ENCODE results near the gene PPP2R2C.

Gene PPP2R2C

DNA sequence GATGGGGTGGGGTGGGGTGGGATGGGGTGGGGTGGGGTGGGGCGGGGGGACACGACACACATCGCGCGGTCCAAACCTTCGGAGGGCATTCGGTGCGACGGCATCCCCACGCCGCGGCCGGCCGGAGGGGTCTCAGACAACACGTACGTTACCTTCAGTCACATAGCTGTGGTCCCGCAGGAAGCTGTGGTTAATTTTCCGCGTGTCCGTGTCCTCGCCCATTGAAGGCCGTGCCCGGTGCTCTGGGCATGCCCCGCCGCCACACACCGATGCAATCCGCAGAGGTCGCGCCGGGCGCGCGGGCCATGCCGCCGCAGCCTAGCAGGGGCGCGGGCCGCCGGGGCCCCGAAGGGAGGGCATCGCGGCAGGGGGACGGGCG is 417 bp downstream of the PPP2R2C start:
- peaks cover 40% of the 10 kb centered on the region for H3K27me3 ChIP-seq (ENCODE audit: insufficient read depth, poor library complexity, severe bottlenecking)

DNA sequence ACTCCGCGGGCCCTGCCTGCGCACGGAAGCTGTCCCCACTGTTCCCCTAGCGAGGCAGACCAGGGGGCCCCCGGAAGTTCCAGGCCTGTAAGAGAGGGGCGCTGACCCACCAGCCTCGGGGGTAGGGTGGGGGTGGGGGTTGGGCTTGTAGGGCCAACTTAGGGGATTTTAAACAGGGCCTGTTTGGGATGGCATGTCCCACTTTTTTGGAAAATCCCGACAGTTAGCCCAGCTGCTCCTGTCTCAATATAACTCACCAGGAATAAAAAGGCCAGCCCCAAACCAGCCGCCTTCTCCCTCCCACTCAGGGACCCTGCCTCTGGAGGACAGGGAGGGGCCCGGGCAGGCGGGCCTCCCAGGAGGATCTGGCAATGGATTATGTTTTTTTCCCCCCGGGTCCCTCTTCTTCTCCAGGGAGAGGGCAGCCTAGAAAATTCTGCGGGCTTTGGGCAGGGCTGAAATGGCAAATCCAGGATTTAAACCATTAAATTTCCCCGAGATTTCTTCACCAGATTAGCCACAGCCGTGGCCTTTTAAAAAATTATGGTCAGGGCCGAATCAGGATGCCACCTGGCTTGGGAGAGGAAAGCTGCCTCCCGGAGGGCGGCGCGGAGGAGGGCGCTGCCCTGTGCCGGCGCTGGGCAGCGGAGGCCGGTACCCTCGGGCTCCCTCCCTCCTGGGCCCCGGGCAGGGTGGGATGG is 957 bp downstream of the PPP2R2C start:
- H3K27me3 ChIP-seq (ENCODE audit: insufficient read depth, poor library complexity, severe bottlenecking): peaks cover 40% of the 10 kb centered on the region
- H3K4me3 ChIP-seq (replicated peaks; ENCODE audit: insufficient read depth, low read length): no peak overlapping the region
- no peak for DNase-seq (ENCODE audit: low read depth in 1 of 2, low spot score in 1 of 2)
- H3K27ac ChIP-seq (replicated peaks): no peak overlapping the region
- TF ChIP-seq GABPA (IDR thresholded peaks at IDR 0.05; ENCODE audit: low read depth) (no peak), POLR2AphosphoS5 (IDR thresholded peaks at IDR 0.05; ENCODE audit: low read depth) (no peak), SPI1 (IDR thresholded peaks at IDR 0.05; ENCODE audit: borderline replicate concordance, low read depth) (no peak)
- TF ChIP-seq, protein P1, sequence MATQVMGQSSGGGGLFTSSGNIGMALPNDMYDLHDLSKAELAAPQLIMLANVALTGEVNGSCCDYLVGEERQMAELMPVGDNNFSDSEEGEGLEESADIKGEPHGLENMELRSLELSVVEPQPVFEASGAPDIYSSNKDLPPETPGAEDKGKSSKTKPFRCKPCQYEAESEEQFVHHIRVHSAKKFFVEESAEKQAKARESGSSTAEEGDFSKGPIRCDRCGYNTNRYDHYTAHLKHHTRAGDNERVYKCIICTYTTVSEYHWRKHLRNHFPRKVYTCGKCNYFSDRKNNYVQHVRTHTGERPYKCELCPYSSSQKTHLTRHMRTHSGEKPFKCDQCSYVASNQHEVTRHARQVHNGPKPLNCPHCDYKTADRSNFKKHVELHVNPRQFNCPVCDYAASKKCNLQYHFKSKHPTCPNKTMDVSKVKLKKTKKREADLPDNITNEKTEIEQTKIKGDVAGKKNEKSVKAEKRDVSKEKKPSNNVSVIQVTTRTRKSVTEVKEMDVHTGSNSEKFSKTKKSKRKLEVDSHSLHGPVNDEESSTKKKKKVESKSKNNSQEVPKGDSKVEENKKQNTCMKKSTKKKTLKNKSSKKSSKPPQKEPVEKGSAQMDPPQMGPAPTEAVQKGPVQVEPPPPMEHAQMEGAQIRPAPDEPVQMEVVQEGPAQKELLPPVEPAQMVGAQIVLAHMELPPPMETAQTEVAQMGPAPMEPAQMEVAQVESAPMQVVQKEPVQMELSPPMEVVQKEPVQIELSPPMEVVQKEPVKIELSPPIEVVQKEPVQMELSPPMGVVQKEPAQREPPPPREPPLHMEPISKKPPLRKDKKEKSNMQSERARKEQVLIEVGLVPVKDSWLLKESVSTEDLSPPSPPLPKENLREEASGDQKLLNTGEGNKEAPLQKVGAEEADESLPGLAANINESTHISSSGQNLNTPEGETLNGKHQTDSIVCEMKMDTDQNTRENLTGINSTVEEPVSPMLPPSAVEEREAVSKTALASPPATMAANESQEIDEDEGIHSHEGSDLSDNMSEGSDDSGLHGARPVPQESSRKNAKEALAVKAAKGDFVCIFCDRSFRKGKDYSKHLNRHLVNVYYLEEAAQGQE (IDR thresholded peaks at IDR 0.05; ENCODE audit: insufficient replicate concordance, low read depth): no peak
- TF ChIP-seq, protein P2, sequence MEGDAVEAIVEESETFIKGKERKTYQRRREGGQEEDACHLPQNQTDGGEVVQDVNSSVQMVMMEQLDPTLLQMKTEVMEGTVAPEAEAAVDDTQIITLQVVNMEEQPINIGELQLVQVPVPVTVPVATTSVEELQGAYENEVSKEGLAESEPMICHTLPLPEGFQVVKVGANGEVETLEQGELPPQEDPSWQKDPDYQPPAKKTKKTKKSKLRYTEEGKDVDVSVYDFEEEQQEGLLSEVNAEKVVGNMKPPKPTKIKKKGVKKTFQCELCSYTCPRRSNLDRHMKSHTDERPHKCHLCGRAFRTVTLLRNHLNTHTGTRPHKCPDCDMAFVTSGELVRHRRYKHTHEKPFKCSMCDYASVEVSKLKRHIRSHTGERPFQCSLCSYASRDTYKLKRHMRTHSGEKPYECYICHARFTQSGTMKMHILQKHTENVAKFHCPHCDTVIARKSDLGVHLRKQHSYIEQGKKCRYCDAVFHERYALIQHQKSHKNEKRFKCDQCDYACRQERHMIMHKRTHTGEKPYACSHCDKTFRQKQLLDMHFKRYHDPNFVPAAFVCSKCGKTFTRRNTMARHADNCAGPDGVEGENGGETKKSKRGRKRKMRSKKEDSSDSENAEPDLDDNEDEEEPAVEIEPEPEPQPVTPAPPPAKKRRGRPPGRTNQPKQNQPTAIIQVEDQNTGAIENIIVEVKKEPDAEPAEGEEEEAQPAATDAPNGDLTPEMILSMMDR (IDR thresholded peaks at IDR 0.05; ENCODE audit: insufficient read depth, low read length): no peak

More for the DNA sequence above, 417 bp downstream of the PPP2R2C start:
- TF ChIP-seq POLR2AphosphoS5 (IDR thresholded peaks at IDR 0.05; ENCODE audit: low read depth) (no peak), GABPA (IDR thresholded peaks at IDR 0.05; ENCODE audit: low read depth) (no peak), SPI1 (IDR thresholded peaks at IDR 0.05; ENCODE audit: borderline replicate concordance, low read depth) (no peak)
- TF ChIP-seq, protein P1 (IDR thresholded peaks at IDR 0.05; ENCODE audit: insufficient replicate concordance, low read depth): no peak
- TF ChIP-seq, protein P2 (IDR thresholded peaks at IDR 0.05; ENCODE audit: insufficient read depth, low read length): no peak
- H3K4me3 ChIP-seq (replicated peaks; ENCODE audit: insufficient read depth, low read length): no peak overlapping the region
- no peak overlapping the region for H3K27ac ChIP-seq (replicated peaks)
- DNase-seq (ENCODE audit: low read depth in 1 of 2, low spot score in 1 of 2): no peak

DNA sequence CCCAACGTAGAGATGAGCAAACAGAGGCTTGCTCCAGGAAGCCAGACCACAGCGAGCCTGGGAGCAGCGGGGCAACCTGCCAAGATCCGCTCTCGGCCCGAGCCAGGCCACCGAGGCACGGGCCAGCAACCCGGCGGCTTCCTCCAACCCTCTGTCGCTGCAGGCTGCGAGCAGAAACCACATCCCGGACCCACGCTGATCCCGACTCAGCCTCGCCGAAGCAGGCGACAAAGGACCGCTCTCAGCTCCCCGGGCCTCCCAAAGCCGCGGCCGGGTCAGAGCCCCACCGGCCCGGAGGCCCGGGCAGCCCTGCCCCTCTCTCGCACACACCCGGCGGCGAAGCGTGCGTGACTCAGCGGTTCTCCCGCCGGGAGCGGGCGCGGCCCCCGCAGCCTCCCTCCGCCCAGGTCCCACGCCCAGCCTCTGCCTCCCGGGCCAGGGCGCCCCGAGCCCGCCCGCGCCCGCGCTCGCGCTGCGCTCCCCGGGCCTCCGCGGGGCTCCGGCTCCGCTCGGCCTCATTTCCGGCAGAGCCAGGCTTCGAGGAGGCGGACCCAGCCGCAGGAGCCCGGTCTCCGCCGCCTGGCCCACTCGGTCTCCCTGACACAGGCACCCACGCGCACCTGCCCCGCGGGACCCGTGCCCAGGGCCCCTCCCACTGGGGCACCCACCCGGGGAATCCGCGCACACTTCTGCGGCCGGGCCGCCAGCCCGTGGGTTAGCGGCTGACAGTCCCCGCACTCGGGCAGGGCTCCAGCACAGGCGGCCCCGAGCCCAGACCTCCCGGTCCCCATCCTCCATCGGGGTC is 1.7 kb downstream of the PPP2R2C start:
- no peak overlapping the region; the same call in 1 of the 2 replicates for H3K4me3 ChIP-seq (replicated peaks; ENCODE audit: insufficient read depth, low read length)
- no peak overlapping the region for H3K27ac ChIP-seq (replicated peaks)
- TF ChIP-seq POLR2AphosphoS5 (IDR thresholded peaks at IDR 0.05; ENCODE audit: low read depth): no peak
- no peak for TF ChIP-seq SPI1 (IDR thresholded peaks at IDR 0.05; ENCODE audit: borderline replicate concordance, low read depth)
- TF ChIP-seq, protein P2 (IDR thresholded peaks at IDR 0.05; ENCODE audit: insufficient read depth, low read length): no peak
- no peak for TF ChIP-seq GABPA (IDR thresholded peaks at IDR 0.05; ENCODE audit: low read depth)
- TF ChIP-seq, protein P1 (IDR thresholded peaks at IDR 0.05; ENCODE audit: insufficient replicate concordance, low read depth): no peak
- H3K27me3 ChIP-seq (ENCODE audit: insufficient read depth, poor library complexity, severe bottlenecking): peaks cover 40% of the 10 kb centered on the region
- no peak for DNase-seq (ENCODE audit: low read depth in 1 of 2, low spot score in 1 of 2)

All from HL-60 (cell line).